Activated T-helper 1 cell treated with Interleukin-2 at 50 U/mL for 16 hours (primary cell): ENCODE measurements around the gene CACNA1I.
"Not testable (repeated sequence)": the region's sequence is repeated elsewhere in the genome, so short reads cannot be mapped to it uniquely, and the experiment has no call there.

ENCODE experiments used
- DNase-seq: peaks from one replicate; pipeline ENCODE4 v3.0.0-alpha.2; 2020; ENCODE audit warnings: low read depth

CACNA1I gene

DNA sequence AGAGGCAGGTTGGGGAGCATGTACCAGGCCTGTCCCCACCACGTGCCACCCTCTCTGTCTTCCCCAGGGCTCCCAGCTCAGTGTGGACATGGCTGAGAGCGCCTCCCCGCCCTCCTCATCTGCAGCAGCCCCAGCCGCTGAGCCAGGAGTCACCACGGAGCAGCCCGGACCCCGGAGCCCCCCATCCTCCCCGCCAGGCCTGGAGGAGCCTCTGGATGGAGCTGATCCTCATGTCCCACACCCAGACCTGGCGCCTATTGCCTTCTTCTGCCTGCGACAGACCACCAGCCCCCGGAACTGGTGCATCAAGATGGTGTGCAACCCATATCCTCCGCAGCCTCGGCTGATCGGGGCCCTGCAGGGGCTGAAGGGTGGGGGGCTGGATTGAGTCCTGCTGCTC, at the start of gene CACNA1I:
CACNA1I (plus strand) TSS at position 89 of the 400 bp plus-strand sequence; CDS start at position 89, 0 bp downstream.
- DNase-seq = no peak

DNA sequence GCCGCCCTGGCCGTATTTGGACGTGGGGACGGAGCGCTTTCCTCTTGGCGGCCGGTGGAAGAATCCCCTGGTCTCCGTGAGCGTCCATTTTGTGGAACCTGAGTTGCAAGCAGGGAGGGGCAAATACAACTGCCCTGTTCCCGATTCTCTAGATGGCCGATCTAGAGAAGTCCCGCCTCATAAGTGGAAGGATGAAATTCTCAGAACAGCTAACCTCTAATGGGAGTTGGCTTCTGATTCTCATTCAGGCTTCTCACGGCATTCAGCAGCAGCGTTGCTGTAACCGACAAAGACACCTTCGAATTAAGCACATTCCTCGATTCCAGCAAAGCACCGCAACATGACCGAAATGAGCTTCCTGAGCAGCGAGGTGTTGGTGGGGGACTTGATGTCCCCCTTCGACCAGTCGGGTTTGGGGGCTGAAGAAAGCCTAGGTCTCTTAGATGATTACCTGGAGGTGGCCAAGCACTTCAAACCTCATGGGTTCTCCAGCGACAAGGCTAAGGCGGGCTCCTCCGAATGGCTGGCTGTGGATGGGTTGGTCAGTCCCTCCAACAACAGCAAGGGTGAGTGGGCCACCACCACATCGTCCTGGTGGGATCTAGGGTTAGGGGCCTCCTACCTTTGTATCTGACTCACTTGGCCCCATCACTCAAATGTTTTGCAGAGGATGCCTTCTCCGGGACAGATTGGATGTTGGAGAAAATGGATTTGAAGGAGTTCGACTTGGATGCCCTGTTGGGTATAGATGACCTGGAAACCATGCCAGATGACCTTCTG, 49.3 kb upstream of the CACNA1I start:
- DNase-seq = not testable (repeated sequence)

DNA sequence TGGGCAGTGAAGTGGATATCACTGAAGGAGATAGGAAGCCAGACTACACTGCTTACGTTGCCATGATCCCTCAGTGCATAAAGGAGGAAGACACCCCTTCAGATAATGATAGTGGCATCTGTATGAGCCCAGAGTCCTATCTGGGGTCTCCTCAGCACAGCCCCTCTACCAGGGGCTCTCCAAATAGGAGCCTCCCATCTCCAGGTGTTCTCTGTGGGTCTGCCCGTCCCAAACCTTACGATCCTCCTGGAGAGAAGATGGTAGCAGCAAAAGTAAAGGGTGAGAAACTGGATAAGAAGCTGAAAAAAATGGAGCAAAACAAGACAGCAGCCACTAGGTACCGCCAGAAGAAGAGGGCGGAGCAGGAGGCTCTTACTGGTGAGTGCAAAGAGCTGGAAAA, 48.5 kb upstream of the CACNA1I start:
- not testable (repeated sequence) for DNase-seq

DNA sequence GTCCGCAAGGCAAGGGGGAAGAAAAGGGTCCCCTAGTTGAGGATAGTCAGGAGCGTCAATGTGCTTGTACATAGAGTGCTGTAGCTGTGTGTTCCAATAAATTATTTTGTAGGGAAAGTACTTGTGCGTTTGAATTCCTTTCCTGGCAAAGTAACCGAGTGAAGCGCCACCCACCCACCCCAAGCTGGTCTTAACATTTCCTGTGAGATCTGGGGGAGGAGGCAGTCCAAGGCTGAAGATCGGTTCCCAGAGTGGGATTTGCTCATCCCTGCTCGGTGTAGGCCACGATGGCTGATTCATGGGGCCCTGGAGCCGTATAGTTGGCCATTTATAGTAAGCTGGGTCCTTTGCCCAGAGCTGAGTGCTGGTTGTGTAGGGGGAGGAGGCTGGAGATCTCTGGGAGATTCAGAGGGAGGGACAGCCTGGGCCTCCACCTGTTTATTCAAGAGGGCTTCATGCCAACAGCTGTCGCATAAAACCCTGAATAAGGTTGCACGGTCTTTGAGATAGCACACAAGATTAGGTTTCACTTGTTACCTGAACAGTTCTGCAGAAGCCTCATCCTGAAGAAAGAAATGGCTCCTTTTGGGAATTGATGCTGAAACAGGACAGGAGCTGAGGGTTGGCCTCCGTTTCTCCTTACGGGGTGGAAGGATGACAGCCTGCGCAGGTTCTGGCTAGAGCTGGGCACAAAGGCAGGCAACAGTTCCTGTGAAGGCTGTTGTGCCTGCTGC, 47.8 kb upstream of the CACNA1I start:
- no peak for DNase-seq

- DNase-seq = no peak
Observed at GRCh38 chr22:39524089-39524752, 46.3 kb upstream of the CACNA1I start.

DNA sequence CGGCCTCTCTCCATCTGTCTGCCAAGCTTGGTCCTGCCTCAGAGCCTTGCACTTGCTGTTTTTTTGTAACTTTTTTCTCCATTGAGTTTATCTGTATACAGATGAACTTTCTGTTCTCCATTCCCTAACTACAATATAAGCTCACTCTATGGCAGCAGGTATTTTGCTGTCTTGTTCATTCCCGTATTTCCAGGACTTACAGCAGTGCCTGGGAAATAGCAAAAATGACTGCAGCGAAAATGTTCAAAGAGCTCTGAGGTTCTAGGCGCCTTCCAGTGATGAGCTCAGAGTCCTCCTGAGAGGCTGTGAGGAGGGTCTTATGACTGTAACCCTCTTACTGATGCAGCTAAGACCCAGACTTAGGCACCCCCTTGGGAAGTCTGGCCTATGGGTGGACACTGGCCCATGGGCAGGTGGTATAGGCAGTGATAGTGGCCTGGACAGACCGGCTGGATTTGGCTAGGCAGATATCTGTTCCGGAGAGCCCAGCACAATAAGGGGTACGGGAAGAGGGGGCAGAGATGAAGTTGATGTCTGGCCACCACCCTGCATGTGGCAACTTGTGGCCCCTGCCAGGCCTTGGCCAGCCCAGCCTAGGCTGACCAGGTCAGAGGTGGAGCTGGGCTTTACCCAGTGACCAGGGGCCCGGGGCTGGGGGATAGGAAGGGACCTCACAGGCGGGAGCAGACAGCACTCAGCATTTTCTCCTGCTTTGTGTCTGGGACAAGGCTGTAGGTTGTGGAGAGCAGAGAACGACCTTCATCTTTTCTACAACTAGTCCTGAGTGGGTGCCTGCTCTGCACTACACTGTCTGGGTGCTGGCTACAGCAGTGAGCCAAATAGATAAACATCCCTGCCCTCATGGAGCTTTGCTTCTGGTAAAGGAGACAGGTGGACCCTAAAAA, 45.5 kb upstream of the CACNA1I start:
- no peak for DNase-seq

DNA sequence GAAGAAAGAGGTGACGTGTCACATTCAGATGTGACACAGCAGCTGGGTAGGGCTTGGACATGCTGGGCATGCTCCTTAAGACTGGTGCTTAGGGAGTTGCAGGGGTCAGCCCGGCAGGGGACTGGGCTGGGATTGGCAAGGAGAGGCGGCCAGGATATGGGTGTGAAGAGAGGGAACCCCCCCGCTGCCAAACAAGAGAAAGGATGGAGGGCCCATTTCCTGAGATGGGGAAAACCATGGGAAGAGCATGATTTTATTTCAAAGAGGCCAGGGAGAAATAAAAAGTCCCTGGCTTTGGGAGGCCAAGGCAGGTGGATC, 44.9 kb upstream of the CACNA1I start:
- DNase-seq = no peak

- DNase-seq = no peak
Observed at GRCh38 chr22:39526736-39527171, 43.8 kb upstream of the CACNA1I start.

- DNase-seq = no peak
Observed at GRCh38 chr22:39527481-39527961, 43.0 kb upstream of the CACNA1I start.

DNA sequence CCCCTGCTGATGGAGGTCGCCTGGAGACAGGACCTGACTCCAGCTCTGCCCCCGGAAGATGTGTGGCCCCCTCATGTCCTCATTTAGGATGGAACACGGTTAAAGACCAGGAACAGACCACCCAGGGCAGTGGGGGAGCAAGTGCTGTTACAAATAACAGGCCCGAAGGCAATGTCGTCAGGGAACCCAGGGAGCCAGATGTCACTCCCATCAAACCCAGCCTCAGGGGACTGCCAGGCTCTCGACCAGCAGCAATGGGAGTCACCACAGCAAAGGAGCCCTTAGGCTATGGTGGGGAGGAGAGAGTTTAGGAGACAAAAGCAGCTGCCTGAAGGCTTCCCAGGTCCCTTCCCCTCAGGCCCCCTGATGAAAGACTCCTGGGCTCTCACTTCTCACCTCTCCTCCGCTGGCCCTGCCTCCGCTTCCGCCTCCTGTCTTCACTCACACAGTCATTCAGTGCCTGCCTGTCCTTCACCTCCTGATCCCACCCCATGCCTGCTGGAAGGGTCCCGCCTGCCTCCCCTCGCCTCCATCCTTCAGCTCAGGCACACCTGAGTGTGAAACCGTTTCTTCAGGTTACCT, 42.4 kb upstream of the CACNA1I start:
- no peak for DNase-seq

DNA sequence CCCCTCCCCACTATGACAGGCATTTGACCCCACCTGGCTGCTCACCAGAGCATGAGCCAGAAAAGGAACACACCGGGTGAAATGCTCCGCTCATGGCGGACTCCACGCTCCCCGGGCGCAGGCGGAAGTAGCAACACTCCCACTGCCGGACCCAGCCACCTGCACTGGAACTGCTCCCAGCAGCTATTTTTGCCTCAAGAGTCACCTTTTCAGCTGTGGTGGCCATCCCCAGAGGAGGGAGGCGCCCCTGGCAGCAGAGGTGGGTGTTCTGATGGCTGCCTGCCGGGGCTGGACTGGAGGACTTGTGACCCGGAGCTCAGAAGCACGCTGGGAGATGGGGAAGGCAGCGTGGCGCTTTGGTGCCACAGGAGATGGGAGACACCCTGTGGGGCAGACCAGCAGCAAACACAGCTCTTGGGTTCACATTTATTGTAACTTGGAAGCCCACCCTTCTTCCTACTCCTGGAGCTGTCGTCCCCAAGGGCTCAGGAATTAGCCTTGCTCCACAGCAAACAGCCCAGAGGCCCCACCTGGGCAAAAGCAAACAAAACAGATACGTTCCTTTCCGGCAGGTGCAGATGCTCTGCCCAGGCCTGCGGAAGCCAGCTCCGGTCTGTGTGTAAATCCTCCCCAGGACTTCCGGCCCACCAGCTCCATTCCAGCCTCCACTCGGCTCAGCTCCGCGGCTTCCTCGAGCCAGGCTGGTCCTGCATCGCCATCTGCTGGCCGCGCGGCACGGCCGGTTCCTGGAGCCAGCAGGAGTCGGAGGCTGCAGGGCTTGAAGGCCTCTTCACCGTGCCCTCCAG, 41.7 kb upstream of the CACNA1I start:
- peak; percentile 90 for DNase-seq

DNA sequence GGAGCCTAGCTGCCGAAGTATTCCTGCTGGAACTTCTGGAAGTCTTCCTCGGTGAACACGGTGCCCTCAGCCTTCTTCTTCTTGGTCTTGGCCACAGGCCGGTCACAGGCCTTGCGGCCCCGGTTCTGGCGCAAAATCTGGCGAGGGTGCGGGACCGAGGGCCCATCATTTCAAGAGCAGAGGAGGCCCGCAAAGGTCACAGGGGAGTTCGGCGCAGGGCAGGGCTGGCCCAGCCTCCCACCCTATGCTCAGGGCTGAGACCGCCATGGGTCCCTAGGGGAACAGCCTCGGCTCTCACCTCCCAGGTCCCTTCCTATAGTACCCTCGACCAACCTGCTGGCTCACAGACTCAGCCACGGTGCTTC, 41.1 kb upstream of the CACNA1I start:
- DNase-seq = no peak

DNA sequence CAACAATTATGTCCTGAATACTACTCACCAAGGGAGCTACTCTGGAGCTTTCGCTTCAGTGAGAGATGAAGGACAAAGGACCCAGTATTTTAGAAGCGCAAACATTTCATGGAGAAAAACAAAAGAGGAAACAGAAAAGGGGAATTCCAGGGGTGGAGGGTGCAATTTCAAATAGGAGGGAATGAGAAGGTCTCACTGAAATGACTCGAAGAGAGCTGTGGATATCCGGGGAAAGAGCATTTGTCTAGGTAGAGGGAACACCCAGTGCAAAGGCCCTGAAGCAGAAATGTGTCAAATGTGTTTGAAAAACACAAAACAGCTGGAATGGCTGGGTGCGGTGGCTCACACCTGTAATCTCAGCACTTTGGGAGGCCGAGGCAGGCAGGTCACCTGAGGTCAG, 40.4 kb upstream of the CACNA1I start:
- no peak for DNase-seq

- DNase-seq = no peak
Observed at GRCh38 chr22:39530692-39531331, 39.7 kb upstream of the CACNA1I start.

GRCh38 chr22:39532215-39533073, 38.1 kb upstream of the CACNA1I start, which contains the start of gene RPS19BP1:
RPS19BP1 (minus strand) TSS chr22:39532748; CDS start chr22:39532738, 10 bp downstream.
- peak; percentile 98 for DNase-seq

DNA sequence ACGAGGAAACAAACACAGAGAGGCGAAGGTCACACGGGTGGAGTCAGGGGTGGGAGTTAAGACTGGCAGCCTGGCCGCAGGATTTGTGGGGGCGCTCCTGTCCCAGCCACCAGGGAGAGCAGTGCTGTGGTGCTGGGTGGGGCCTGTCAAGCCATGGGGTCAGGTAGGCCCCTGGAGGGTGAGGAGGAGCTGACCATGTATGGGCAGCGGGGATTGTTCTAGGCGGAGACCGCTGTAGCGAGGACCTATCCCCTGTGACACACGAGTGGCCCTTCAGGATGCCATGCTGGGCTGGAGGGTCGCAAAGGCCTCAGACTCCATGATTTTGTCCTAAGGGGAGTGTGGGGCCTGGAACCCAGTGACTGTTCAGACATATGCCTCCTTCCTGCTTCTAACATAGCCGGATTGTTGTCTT, 36.5 kb upstream of the CACNA1I start:
- DNase-seq = no peak

DNA sequence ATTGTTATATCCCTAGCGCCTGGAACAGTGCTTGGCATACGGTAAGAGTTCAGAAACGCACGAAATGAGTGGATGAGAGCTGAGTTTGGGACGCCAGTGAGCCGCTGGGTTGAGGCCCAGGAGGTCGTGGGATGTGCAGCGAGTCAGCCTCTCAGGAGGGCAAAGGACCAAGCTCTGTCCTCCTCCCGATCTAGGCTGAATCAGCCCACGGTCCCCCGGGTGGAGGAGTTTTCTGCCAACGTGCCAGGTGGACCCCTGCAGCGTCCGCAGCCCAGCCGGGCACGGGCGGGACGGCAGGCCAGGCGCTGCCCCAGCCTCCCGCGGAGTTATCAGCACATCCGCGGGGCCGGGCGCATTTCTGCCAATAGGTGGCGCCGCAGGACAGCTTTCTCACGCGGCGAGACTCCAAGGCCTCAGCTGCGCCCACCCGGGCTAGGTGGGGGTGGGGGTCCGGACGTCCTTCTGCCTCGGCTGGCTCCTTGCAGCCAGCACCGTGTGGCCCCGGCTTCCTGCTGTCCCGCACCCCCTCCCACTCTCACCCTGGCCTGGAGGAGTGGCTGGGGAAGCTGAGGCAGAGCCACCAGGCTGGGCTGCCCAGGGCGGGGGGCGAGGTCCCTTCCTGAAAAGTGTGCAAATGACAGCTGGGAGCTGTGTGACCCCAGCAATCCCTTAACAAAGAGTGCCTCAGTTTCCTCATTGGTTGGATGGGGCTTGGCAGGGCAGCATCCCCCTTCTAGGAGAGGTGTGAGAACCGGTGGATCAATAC, 35.8 kb upstream of the CACNA1I start:
- peak; percentile 62 for DNase-seq

- no peak for DNase-seq
Observed at GRCh38 chr22:39535357-39535725, 35.2 kb upstream of the CACNA1I start.
